Liver (tissue), 3 donors: Measurements from ENCODE around the gene TMEM184C.

Experiments
- CTCF ChIP-seq: fragments of 150-350 bp; IDR thresholded peaks from 2 replicates; pipeline ENCODE4 v1.5.1; 2017; ENCODE audit warnings: improper control_type of control experiment, low read depth, low read length; ENCODE audit not compliant: missing input control
- GABPA ChIP-seq, 2 donors: IDR thresholded peaks in 1 of 2; conservative IDR thresholded peaks in 1 of 2; 2 replicates each; pipeline ENCODE4 v1.6.1; 2016; ENCODE audit warnings: antibody characterized with exemption in 2 of 2, mild to moderate bottlenecking in 1 of 2, moderate library complexity in 1 of 2
- TF ChIP-seq, protein P1 (sequence below): IDR thresholded peaks from 2 replicates; pipeline ENCODE4 v1.6.1; 2016; ENCODE audit warnings: antibody characterized with exemption, mild to moderate bottlenecking
- donor health status: healthy.
- donor health status: healthy.

GRCh38 chr4:147678796-147679549, 61.8 kb downstream of the TMEM184C start:
- no peak for TF ChIP-seq CTCF
- TF ChIP-seq GABPA (IDR thresholded peaks at IDR 0.05 in 1 of 2, conservative IDR thresholded peaks at IDR 0.05 in 1 of 2) = no peak
- TF ChIP-seq, protein P1, sequence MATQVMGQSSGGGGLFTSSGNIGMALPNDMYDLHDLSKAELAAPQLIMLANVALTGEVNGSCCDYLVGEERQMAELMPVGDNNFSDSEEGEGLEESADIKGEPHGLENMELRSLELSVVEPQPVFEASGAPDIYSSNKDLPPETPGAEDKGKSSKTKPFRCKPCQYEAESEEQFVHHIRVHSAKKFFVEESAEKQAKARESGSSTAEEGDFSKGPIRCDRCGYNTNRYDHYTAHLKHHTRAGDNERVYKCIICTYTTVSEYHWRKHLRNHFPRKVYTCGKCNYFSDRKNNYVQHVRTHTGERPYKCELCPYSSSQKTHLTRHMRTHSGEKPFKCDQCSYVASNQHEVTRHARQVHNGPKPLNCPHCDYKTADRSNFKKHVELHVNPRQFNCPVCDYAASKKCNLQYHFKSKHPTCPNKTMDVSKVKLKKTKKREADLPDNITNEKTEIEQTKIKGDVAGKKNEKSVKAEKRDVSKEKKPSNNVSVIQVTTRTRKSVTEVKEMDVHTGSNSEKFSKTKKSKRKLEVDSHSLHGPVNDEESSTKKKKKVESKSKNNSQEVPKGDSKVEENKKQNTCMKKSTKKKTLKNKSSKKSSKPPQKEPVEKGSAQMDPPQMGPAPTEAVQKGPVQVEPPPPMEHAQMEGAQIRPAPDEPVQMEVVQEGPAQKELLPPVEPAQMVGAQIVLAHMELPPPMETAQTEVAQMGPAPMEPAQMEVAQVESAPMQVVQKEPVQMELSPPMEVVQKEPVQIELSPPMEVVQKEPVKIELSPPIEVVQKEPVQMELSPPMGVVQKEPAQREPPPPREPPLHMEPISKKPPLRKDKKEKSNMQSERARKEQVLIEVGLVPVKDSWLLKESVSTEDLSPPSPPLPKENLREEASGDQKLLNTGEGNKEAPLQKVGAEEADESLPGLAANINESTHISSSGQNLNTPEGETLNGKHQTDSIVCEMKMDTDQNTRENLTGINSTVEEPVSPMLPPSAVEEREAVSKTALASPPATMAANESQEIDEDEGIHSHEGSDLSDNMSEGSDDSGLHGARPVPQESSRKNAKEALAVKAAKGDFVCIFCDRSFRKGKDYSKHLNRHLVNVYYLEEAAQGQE = no peak
